ENCODE data around the gene PIGM. TPM values are rescaled to one million over a fixed set of nuclear protein-coding genes. Genes with fewer than 3 reads are reported as not detected.

PIGM gene
- total RNA-seq, 1 donor from 2014 or later: 5.9 TPM

DNA sequence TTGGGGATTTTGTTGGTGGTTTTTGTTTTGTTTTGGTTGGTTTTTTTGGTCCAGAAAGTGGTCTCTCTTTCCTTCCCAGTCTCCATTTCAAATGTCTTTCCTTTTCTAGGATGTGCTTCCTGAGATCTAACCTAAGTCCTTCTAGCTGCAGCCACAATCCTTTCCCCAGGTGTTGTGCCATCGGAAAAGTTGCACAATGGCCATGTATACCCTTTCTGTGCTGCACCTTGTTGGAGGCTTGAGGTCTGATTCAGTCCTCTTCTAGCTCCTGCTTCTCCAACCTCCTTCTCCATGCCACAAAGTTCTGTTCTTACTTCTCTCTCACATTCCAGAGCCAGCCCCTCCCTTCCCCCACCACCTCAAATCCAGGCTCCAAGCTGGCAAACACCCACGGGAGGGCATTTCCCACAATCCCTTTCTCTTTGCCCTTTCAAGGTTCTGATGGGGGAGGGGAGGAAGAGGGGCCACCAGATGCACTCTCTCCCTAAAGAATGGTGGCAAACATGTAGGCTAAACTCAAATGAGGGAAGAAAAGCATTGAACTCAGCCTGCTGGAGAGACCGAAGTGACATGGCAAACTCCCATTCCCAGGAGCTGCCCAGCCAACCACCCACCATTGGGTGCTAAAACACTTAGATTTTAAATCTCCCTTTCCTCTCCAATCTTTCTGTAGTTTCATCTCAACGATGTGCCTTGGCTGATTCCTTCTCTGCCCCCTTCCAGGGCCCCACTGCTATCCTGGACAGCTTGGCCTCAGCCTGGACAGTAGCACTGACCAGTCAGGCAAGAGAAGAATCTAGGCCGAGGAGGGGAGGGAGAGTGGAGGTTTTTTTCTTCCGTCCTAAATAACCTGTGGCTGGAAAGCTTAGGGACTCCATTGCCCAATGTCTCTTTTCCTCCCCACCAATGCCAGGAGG, 35.3 kb upstream of the PIGM start:
- H3K36me3 Mint-ChIP-seq (ENCODE audit: unreplicated experiment): no peaks in the 10 kb centered on the region
- TF ChIP-seq, protein P1, sequence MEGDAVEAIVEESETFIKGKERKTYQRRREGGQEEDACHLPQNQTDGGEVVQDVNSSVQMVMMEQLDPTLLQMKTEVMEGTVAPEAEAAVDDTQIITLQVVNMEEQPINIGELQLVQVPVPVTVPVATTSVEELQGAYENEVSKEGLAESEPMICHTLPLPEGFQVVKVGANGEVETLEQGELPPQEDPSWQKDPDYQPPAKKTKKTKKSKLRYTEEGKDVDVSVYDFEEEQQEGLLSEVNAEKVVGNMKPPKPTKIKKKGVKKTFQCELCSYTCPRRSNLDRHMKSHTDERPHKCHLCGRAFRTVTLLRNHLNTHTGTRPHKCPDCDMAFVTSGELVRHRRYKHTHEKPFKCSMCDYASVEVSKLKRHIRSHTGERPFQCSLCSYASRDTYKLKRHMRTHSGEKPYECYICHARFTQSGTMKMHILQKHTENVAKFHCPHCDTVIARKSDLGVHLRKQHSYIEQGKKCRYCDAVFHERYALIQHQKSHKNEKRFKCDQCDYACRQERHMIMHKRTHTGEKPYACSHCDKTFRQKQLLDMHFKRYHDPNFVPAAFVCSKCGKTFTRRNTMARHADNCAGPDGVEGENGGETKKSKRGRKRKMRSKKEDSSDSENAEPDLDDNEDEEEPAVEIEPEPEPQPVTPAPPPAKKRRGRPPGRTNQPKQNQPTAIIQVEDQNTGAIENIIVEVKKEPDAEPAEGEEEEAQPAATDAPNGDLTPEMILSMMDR (IDR thresholded peaks at IDR 0.05; ENCODE audit: partially characterized antibody, unreplicated experiment): no peak
- no peak overlapping the region for H3K4me3 Mint-ChIP-seq (ENCODE audit: unreplicated experiment)
- H3K9me3 Mint-ChIP-seq (ENCODE audit: unreplicated experiment): no peaks in the 10 kb centered on the region
- no peaks in the 10 kb centered on the region for H3K4me1 Mint-ChIP-seq (ENCODE audit: low read depth, unreplicated experiment)
- H3K27me3 Mint-ChIP-seq (ENCODE audit: unreplicated experiment): peaks cover 3% of the 10 kb centered on the region
- no peak for DNase-seq
- H3K27ac Mint-ChIP-seq (ENCODE audit: unreplicated experiment): no peak overlapping the region

DNA sequence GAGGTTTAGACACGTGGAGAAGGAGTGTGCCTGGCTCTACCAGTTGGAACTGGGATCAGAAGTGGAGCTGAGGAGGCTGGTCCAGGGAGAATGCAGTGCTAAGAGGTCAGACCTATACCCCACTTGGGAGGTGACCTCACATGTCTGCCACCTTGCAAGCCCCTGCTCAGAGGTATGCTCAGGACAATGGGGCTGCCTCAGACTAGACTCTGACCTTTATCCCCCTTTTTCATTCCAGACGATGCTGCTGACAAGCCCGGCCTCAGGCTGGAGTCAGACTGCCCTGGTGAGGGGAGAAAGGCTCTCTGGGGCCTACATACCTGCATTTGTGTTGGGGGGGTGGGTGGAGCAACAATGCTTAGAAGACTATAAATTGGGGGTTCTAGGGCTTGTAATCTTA, 33.0 kb upstream of the PIGM start:
- TF ChIP-seq, protein P1 (IDR thresholded peaks at IDR 0.05; ENCODE audit: partially characterized antibody, unreplicated experiment): no peak
- Mint-ChIP-seq H3K36me3 (ENCODE audit: unreplicated experiment) (no peaks in the 10 kb centered on the region), H3K27me3 (ENCODE audit: unreplicated experiment) (peaks cover 2% of the 10 kb centered on the region), H3K4me1 (ENCODE audit: low read depth, unreplicated experiment) (no peaks in the 10 kb centered on the region), H3K27ac (ENCODE audit: unreplicated experiment) (no peak overlapping the region), H3K9me3 (ENCODE audit: unreplicated experiment) (no peaks in the 10 kb centered on the region), H3K4me3 (ENCODE audit: unreplicated experiment) (no peak overlapping the region)
- no peak for DNase-seq

DNA sequence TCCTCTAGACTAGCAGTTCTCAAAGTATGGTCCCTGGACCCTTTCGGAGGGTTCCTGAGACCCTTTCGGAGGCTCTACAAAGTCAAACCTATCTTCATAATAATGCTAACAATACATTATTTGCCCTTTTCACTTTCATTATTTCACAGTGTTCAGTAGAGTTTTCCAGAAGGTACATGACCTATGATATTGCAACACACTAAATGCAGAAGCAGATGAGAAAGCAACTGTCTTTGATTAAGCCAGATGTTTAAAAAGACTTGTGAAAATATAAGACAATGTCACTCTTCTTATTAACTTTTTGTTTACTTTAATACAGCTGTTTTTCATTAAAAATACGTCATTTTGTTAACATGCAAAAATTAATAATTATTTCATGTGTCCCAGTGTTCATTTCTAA, 32.4 kb upstream of the PIGM start:
- no peak for DNase-seq
- Mint-ChIP-seq H3K4me1 (ENCODE audit: low read depth, unreplicated experiment) (no peaks in the 10 kb centered on the region), H3K36me3 (ENCODE audit: unreplicated experiment) (no peaks in the 10 kb centered on the region), H3K4me3 (ENCODE audit: unreplicated experiment) (no peak overlapping the region), H3K27ac (ENCODE audit: unreplicated experiment) (no peak overlapping the region), H3K9me3 (ENCODE audit: unreplicated experiment) (no peaks in the 10 kb centered on the region), H3K27me3 (ENCODE audit: unreplicated experiment) (peaks cover 2% of the 10 kb centered on the region)
- TF ChIP-seq, protein P1 (IDR thresholded peaks at IDR 0.05; ENCODE audit: partially characterized antibody, unreplicated experiment): no peak

DNA sequence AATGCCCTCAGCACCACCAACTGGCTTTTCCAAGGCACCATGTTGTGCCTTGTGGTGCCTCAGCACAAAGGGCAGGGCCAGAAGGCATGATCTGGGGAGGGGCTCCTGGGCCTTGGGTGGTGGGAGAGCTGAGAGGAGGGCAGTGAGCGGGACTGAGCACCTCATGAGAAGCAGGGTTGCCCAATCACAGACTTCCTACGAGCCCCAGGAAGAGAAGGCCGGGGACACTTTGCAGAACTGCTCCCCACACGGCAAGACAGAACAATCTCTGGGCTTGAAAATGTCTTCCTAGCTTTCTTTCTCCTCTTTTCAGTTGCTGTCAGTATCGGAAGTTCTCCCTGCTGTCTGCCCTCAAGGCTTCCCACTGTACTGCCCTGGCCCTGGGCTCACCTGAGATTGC, 31.4 kb upstream of the PIGM start:
- H3K36me3 Mint-ChIP-seq (ENCODE audit: unreplicated experiment): no peaks in the 10 kb centered on the region
- H3K27me3 Mint-ChIP-seq (ENCODE audit: unreplicated experiment): peaks cover 2% of the 10 kb centered on the region
- H3K4me1 Mint-ChIP-seq (ENCODE audit: low read depth, unreplicated experiment): no peaks in the 10 kb centered on the region
- TF ChIP-seq, protein P1 (IDR thresholded peaks at IDR 0.05; ENCODE audit: partially characterized antibody, unreplicated experiment): no peak
- no peak for DNase-seq
- no peak overlapping the region for H3K4me3 Mint-ChIP-seq (ENCODE audit: unreplicated experiment)
- no peak overlapping the region for H3K27ac Mint-ChIP-seq (ENCODE audit: unreplicated experiment)
- H3K9me3 Mint-ChIP-seq (ENCODE audit: unreplicated experiment): no peaks in the 10 kb centered on the region

DNA sequence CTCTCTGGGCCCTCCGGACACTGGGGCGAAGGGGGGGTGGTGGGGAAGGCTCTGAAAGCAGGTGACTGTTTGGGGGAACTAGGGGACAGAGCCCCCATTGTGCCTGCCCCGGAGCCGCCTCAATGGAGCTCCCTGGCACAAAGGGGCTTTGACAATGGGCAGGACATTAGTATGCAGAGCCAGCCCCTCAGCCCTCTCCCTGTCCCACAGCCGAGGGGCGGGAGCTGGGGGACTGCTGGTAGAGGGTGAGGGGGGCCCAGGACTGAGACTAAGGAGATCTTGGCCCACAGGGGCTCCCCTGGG, 30.4 kb upstream of the PIGM start:
- Mint-ChIP-seq H3K36me3 (ENCODE audit: unreplicated experiment) (no peaks in the 10 kb centered on the region), H3K27me3 (ENCODE audit: unreplicated experiment) (peaks cover 2% of the 10 kb centered on the region), H3K4me1 (ENCODE audit: low read depth, unreplicated experiment) (no peaks in the 10 kb centered on the region), H3K9me3 (ENCODE audit: unreplicated experiment) (no peaks in the 10 kb centered on the region), H3K4me3 (ENCODE audit: unreplicated experiment) (no peak overlapping the region), H3K27ac (ENCODE audit: unreplicated experiment) (no peak overlapping the region)
- DNase-seq: no peak
- TF ChIP-seq, protein P1 (IDR thresholded peaks at IDR 0.05; ENCODE audit: partially characterized antibody, unreplicated experiment): no peak

Measured in glutamatergic neuron (in vitro differentiated cells).